GM23338 (cell line): ENCODE measurements around the gene TMEM30B. TPM values are rescaled to one million over a fixed set of nuclear protein-coding genes. Genes with fewer than 3 reads are reported as not detected.
A peak's percentile ranks its signal among the peaks of the same experiment; 100 is the strongest.

Experiments used
- ATAC-seq: fragments of 200-7000 bp; cut with Tn5 transposase; 3 replicates; pipeline ENCODE4 v1.9.1; 2020
- DNase-seq: peaks from one replicate; pipeline ENCODE4 v3.0.0-alpha.2; 2015; ENCODE audit warnings: low spot score
- H2AFZ ChIP-seq: fragments of 200-600 bp; sonication (generic); 2 replicates; pipeline ENCODE4 v1.8.0; 2016; ENCODE audit warnings: antibody characterized with exemption, mild to moderate bottlenecking, moderate library complexity
- H3F3A ChIP-seq: fragments of 200-600 bp; sonication (generic); replicated peaks from 2 replicates; pipeline ENCODE4 v1.8.0; 2017; ENCODE audit warnings: antibody characterized with exemption, mixed run types, low read depth
- H3K27ac ChIP-seq: fragments of 200-600 bp; sonication (generic); 2 replicates; pipeline ENCODE4 v1.6.1; 2016; ENCODE audit warnings: low read depth
- H3K27me3 ChIP-seq: fragments of 200-600 bp; sonication (generic); 2 replicates; pipeline ENCODE4 v1.8.0; 2016; ENCODE audit warnings: mild to moderate bottlenecking, mixed run types, moderate library complexity; ENCODE audit not compliant: insufficient read depth
- H3K36me3 ChIP-seq: fragments of 200-600 bp; sonication (generic); 2 replicates; pipeline ENCODE4 v1.8.0; 2016; ENCODE audit warnings: mild to moderate bottlenecking; ENCODE audit not compliant: insufficient read depth
- H3K4me1 ChIP-seq: fragments of 200-600 bp; sonication (generic); 2 replicates; pipeline ENCODE4 v1.8.0; 2016; ENCODE audit warnings: mild to moderate bottlenecking, moderate library complexity; ENCODE audit not compliant: insufficient read depth
- H3K4me2 ChIP-seq: fragments of 200-600 bp; sonication (generic); 2 replicates; pipeline ENCODE4 v1.7.1; 2017; ENCODE audit warnings: mixed run types
- H3K4me3 ChIP-seq: fragments of 200-600 bp; sonication (generic); 2 replicates; pipeline ENCODE4 v1.6.1; 2016; ENCODE audit warnings: mixed run types
- H3K79me2 ChIP-seq: fragments of 200-600 bp; sonication (generic); replicated peaks from 2 replicates; pipeline ENCODE4 v1.8.0; 2017; ENCODE audit warnings: mild to moderate bottlenecking; ENCODE audit not compliant: insufficient read depth
- H3K9me2 ChIP-seq: fragments of 200-600 bp; sonication (generic); 2 replicates; pipeline ENCODE4 v1.8.0; 2017; ENCODE audit not compliant: insufficient read depth
- H4K20me1 ChIP-seq: fragments of 200-600 bp; sonication (generic); replicated peaks from 2 replicates; pipeline ENCODE4 v1.8.0; 2017; ENCODE audit warnings: mild to moderate bottlenecking; ENCODE audit not compliant: insufficient read depth
- H3K27ac Mint-ChIP-seq: 2 replicates; pipeline ENCODE4 v1.8.0; 2020; ENCODE audit warnings: inconsistent platforms, mild to moderate bottlenecking, moderate library complexity, mixed read lengths
- H3K27me3 Mint-ChIP-seq: 3 replicates; pipeline ENCODE4 v1.8.0; 2022; ENCODE audit warnings: low read depth, mild to moderate bottlenecking, moderate library complexity, mixed read lengths, inconsistent platforms; ENCODE audit not compliant: insufficient read depth, poor library complexity
- H3K36me3 Mint-ChIP-seq: 3 replicates; pipeline ENCODE4 v1.8.0; 2021; ENCODE audit warnings: low read depth, mild to moderate bottlenecking, inconsistent platforms, moderate library complexity, mixed read lengths
- H3K4me1 Mint-ChIP-seq: 3 replicates; pipeline ENCODE4 v1.8.0; 2020; ENCODE audit warnings: mild to moderate bottlenecking, inconsistent platforms, mixed read lengths
- H3K4me3 Mint-ChIP-seq: 3 replicates; pipeline ENCODE4 v1.8.0; 2021; ENCODE audit warnings: moderate library complexity, mild to moderate bottlenecking, inconsistent platforms, mixed read lengths
- H3K9me3 Mint-ChIP-seq: 3 replicates; pipeline ENCODE4 v1.8.0; 2020; ENCODE audit warnings: moderate library complexity, mild to moderate bottlenecking, inconsistent platforms, mixed read lengths
- CTCF ChIP-seq, 2 experiments: fragments of 200-600 bp in 1 of 2; sonication (generic) in 1 of 2; conservative IDR thresholded peaks; 2 replicates each; pipeline versions ENCODE4 v1.5.1 to v1.6.1; 2016 to 2017; ENCODE audit warnings: antibody characterized with exemption in 2 of 2, low read depth in 2 of 2, mild to moderate bottlenecking in 2 of 2, moderate library complexity in 1 of 2
- JUNB ChIP-seq: IDR thresholded peaks from one replicate; pipeline ENCODE4 v1.6.1; 2016; ENCODE audit warnings: antibody characterized with exemption; ENCODE audit not compliant: unreplicated experiment
- POLR2AphosphoS5 ChIP-seq: IDR thresholded peaks from 2 replicates; pipeline ENCODE4 v1.6.1; 2016; ENCODE audit warnings: antibody characterized with exemption, low read depth
- REST ChIP-seq: IDR thresholded peaks from one replicate; pipeline ENCODE4 v1.6.1; 2018; ENCODE audit warnings: antibody characterized with exemption; ENCODE audit not compliant: unreplicated experiment
- ZNF114 ChIP-seq: fragments of 250-450 bp; sonication (Bioruptor Pico); IDR thresholded peaks from 2 replicates; pipeline ENCODE4 v1.5.0; 2020; ENCODE audit warnings: mild to moderate bottlenecking, moderate library complexity
- ZNF331 ChIP-seq: fragments of 250-450 bp; sonication (Bioruptor Pico); IDR thresholded peaks from 2 replicates; pipeline ENCODE4 v1.5.0; 2020; ENCODE audit warnings: low read depth, mild to moderate bottlenecking, moderate library complexity
- polyA plus RNA-seq: library from polyadenylated mRNA; unstranded; fragments of >200 nt; fragmentation: Nextera tagmentation; extraction: Ambion mirVana; gene quantifications from 2 replicates; pipeline ENCODE4 v1.2.1, GENCODE V29; 2016
- total RNA-seq: library from RNA; depleted of rRNA; stranded (reverse); fragments of >200 nt; shearing (Covaris generic); gene quantifications from 2 replicates; pipeline ENCODE4 v1.2.3, GENCODE V29; 2014

TMEM30B gene
- total and polyA plus RNA-seq, 2 experiments from 2014 or later = 7.2 to 22.9 TPM

GRCh38 chr14:61264651-61265050, 16.5 kb downstream of the TMEM30B start:
- Mint-ChIP-seq H3K4me3 (no peak overlapping the region), H3K9me3 (no peaks in the 10 kb centered on the region), H3K36me3 (no peaks in the 10 kb centered on the region), H3K27me3 (peaks cover 5% of the 10 kb centered on the region), H3K27ac (no peak overlapping the region), H3K4me1 (peaks cover 8% of the 10 kb centered on the region; the same call in 2 of the 3 replicates)
- H3K27ac ChIP-seq = no peak overlapping the region
- no peaks in the 10 kb centered on the region for H3K79me2 ChIP-seq
- no peak for DNase-seq
- no peaks in the 10 kb centered on the region for H3K9me2 ChIP-seq
- H3K27me3 ChIP-seq = no peaks in the 10 kb centered on the region
- no peaks in the 10 kb centered on the region for H3K36me3 ChIP-seq
- TF ChIP-seq CTCF (conservative IDR thresholded peaks at IDR 0.05; ENCODE audit: low read depth in 2 of 2) = 0 out of 4 replicates have a peak, but pooled peaks of 1 of the 2 experiments have one; percentile 16
- no peak for TF ChIP-seq ZNF331 (CRISPR knock-in tag)
- H4K20me1 ChIP-seq = no peaks in the 10 kb centered on the region
- no peak overlapping the region for H3K4me2 ChIP-seq
- ATAC-seq = no peak
- H3K4me1 ChIP-seq = no peaks in the 10 kb centered on the region
- H3F3A ChIP-seq = no peaks in the 10 kb centered on the region
- H2AFZ ChIP-seq = 0 out of 2 replicates have a peak overlapping the region, but pooled peaks have one; percentile 17
- H3K4me3 ChIP-seq = no peak overlapping the region

GRCh38 chr14:61264010-61264571, 17.0 kb downstream of the TMEM30B start:
- Mint-ChIP-seq H3K4me3 (no peak overlapping the region), H3K36me3 (no peaks in the 10 kb centered on the region), H3K9me3 (no peaks in the 10 kb centered on the region), H3K4me1 (peaks cover 6% of the 10 kb centered on the region; the same call in 2 of the 3 replicates), H3K27ac (no peak overlapping the region), H3K27me3 (peaks cover 2% of the 10 kb centered on the region)
- H3K36me3 ChIP-seq = no peaks in the 10 kb centered on the region
- no peaks in the 10 kb centered on the region for H3K27me3 ChIP-seq
- H3F3A ChIP-seq = no peaks in the 10 kb centered on the region
- H4K20me1 ChIP-seq = no peaks in the 10 kb centered on the region
- H3K4me3 ChIP-seq = no peak overlapping the region
- ATAC-seq = no peak
- H2AFZ ChIP-seq = no peak overlapping the region
- no peak overlapping the region for H3K27ac ChIP-seq
- TF ChIP-seq REST = no peak
- H3K79me2 ChIP-seq = no peaks in the 10 kb centered on the region
- no peaks in the 10 kb centered on the region for H3K9me2 ChIP-seq
- DNase-seq = no peak
- H3K4me2 ChIP-seq = no peak overlapping the region
- no peaks in the 10 kb centered on the region for H3K4me1 ChIP-seq

GRCh38 chr14:61262082-61262481, 19.1 kb downstream of the TMEM30B start:
- Histone ChIP-seq H3K27me3 (no peaks in the 10 kb centered on the region; the same call in 1 of the 2 replicates), H3K36me3 (no peaks in the 10 kb centered on the region), H3K79me2 (no peaks in the 10 kb centered on the region), H3K4me3 (no peak overlapping the region), H3F3A (no peaks in the 10 kb centered on the region), H3K9me2 (no peaks in the 10 kb centered on the region), H3K27ac (no peak overlapping the region), H4K20me1 (no peaks in the 10 kb centered on the region), H3K4me2 (no peak overlapping the region), H3K4me1 (no peaks in the 10 kb centered on the region), H2AFZ (no peak overlapping the region)
- Mint-ChIP-seq H3K4me1 (peaks cover 6% of the 10 kb centered on the region; the same call in 2 of the 3 replicates), H3K27ac (no peak overlapping the region), H3K9me3 (no peaks in the 10 kb centered on the region), H3K36me3 (no peaks in the 10 kb centered on the region), H3K4me3 (no peak overlapping the region), H3K27me3 (peaks cover 2% of the 10 kb centered on the region)
- ATAC-seq = no peak
- no peak for TF ChIP-seq REST
- TF ChIP-seq POLR2AphosphoS5 = no peak
- no peak for TF ChIP-seq ZNF114
- no peak for TF ChIP-seq JUNB
- no peak for TF ChIP-seq CTCF (conservative IDR thresholded peaks at IDR 0.05; ENCODE audit: low read depth in 2 of 2)
- no peak for DNase-seq
